SK-N-SH (cell line): ENCODE measurements around the gene KIF21B. TPM values are rescaled to one million over a fixed set of nuclear protein-coding genes. Genes with fewer than 3 reads are reported as not detected.

Source experiments
- CTCF ChIA-PET: fragments of 300-600, 350-600 bp; formaldehyde crosslinking; extraction: SDS; loops from one replicate; lab custom pipeline; 2021; lab: Yijun Ruan, JAX
- POLR2A ChIA-PET: fragments of 350-600 bp; sonication (Branson Sonifier 250); formaldehyde crosslinking; extraction: SDS; loops from one replicate; lab custom pipeline; 2020; ENCODE audit warnings: antibody characterized with exemption, inconsistent platforms; lab: Yijun Ruan, JAX
- DNase-seq: peaks from one replicate; pipeline ENCODE4 v3.0.0; 2012
- H2AFZ ChIP-seq: fragments of 200-600 bp; sonication (generic); 2 replicates; pipeline ENCODE4 v1.8.1; 2016; ENCODE audit warnings: antibody characterized with exemption, mild to moderate bottlenecking, low read depth
- H3F3A ChIP-seq: fragments of 200-600 bp; sonication (generic); replicated peaks from 2 replicates; pipeline ENCODE3; 2016; ENCODE audit warnings: antibody characterized with exemption, mild to moderate bottlenecking; ENCODE audit not compliant: insufficient read depth
- H3K27ac ChIP-seq, 2 experiments: fragments of 200-500 bp in 1 of 2; fragments of 200-600 bp in 1 of 2; sonication (Bioruptor generic) in 1 of 2; sonication (generic), shearing (Covaris generic) in 1 of 2; 2 replicates each; pipeline versions ENCODE4 v1.5.1 to v1.6.1; 2014 to 2016; ENCODE audit warnings: low read depth in 2 of 2, inconsistent platforms in 1 of 2, low read length in 1 of 2, mild to moderate bottlenecking in 1 of 2, mixed read lengths in 1 of 2
- H3K27me3 ChIP-seq: fragments of 200-600 bp; sonication (generic), shearing (Covaris generic); 2 replicates; pipeline ENCODE4 v1.6.1; 2016; ENCODE audit warnings: mixed run types; ENCODE audit not compliant: insufficient read depth
- H3K36me3 ChIP-seq, 2 experiments: fragments of 200-500 bp in 1 of 2; fragments of 200-600 bp in 1 of 2; sonication (Bioruptor generic) in 1 of 2; sonication (generic) in 1 of 2; replicated peaks in 1 of 2; 2 replicates each; pipeline versions ENCODE3 to v1.5.1; 2014 to 2016; ENCODE audit warnings: low read length in 1 of 2, mild to moderate bottlenecking in 1 of 2; ENCODE audit not compliant: insufficient read depth in 2 of 2, control insufficient read depth in 1 of 2
- H3K4me1 ChIP-seq, 2 experiments: fragments of 200-500 bp in 1 of 2; fragments of 200-600 bp in 1 of 2; sonication (Bioruptor generic) in 1 of 2; sonication (generic), shearing (Covaris generic) in 1 of 2; 2 replicates each; pipeline versions ENCODE4 v1.5.1 to v1.6.1; 2014 to 2016; ENCODE audit warnings: low read depth in 1 of 2, low read length in 1 of 2, mixed run types in 1 of 2; ENCODE audit not compliant: insufficient read depth in 2 of 2, control insufficient read depth in 1 of 2
- H3K4me2 ChIP-seq: fragments of 200-600 bp; sonication (generic), shearing (Covaris generic); 2 replicates; pipeline ENCODE4 v1.6.1; 2017; ENCODE audit warnings: mixed run types
- H3K4me3 ChIP-seq, 2 experiments: fragments of 200-500 bp in 1 of 2; fragments of 200-600 bp in 1 of 2; sonication (Bioruptor generic) in 1 of 2; sonication (generic), shearing (Covaris generic) in 1 of 2; 2 replicates each; pipeline versions ENCODE4 v1.5.1 to v1.8.1; 2014 to 2016; ENCODE audit warnings: low read depth in 2 of 2, inconsistent platforms in 1 of 2, low read length in 1 of 2, mild to moderate bottlenecking in 1 of 2, mixed read lengths in 1 of 2, moderate library complexity in 1 of 2
- H3K79me2 ChIP-seq: fragments of 200-600 bp; sonication (generic); 2 replicates; pipeline ENCODE4 v1.8.1; 2017; ENCODE audit warnings: mild to moderate bottlenecking; ENCODE audit not compliant: insufficient read depth
- H3K9ac ChIP-seq: fragments of 200-600 bp; sonication (generic); 2 replicates; pipeline ENCODE4 v1.6.1; 2017; ENCODE audit warnings: mixed run types
- H3K9me2 ChIP-seq: fragments of 200-600 bp; sonication (generic); 2 replicates; pipeline ENCODE4 v1.6.1; 2017; ENCODE audit warnings: mixed run types
- H3K9me3 ChIP-seq: fragments of 200-600 bp; sonication (generic); 2 replicates; pipeline ENCODE4 v1.6.1; 2017; ENCODE audit warnings: mixed run types, mild to moderate bottlenecking, moderate library complexity
- H4K20me1 ChIP-seq: fragments of 200-600 bp; sonication (generic); 2 replicates; pipeline ENCODE4 v1.6.1; 2017; ENCODE audit warnings: mild to moderate bottlenecking, mixed run types; ENCODE audit not compliant: insufficient read depth
- CHD2 ChIP-seq: fragments of 150-350 bp; IDR thresholded peaks from 2 replicates; pipeline ENCODE4 v1.6.1; 2018; ENCODE audit warnings: low read length; ENCODE audit not compliant: partially characterized antibody
- ELF1 ChIP-seq: IDR thresholded peaks from 2 replicates; pipeline ENCODE4 v1.4.0; 2012
- EZH2phosphoT487 ChIP-seq: fragments of 200-600 bp; sonication (generic); IDR thresholded peaks from 2 replicates; pipeline ENCODE4 v1.6.1; 2017; ENCODE audit warnings: low read depth, mixed run types, mild to moderate bottlenecking, antibody characterized with exemption, moderate library complexity, borderline replicate concordance
- GATA2 ChIP-seq: sonication (generic); formaldehyde crosslinking; IDR thresholded peaks from 2 replicates; pipeline ENCODE4 v1.5.0; 2020; ENCODE audit warnings: mild to moderate bottlenecking, missing genetic modification reagents
- JUND ChIP-seq: IDR thresholded peaks from 2 replicates; pipeline ENCODE4 v1.4.0; 2012
- MEF2A ChIP-seq: IDR thresholded peaks from 2 replicates; pipeline ENCODE4 v1.4.0; 2012; ENCODE audit warnings: low read depth, borderline replicate concordance
- MXI1 ChIP-seq: IDR thresholded peaks from 2 replicates; pipeline ENCODE4 v1.6.1; 2012; ENCODE audit warnings: mild to moderate bottlenecking, low read depth, low read length, improper control_type of control experiment
- NFIC ChIP-seq: IDR thresholded peaks from 2 replicates; pipeline ENCODE4 v1.4.0; 2012; ENCODE audit warnings: borderline replicate concordance
- POLR2AphosphoS5 ChIP-seq: IDR thresholded peaks from 2 replicates; pipeline ENCODE4 v1.6.1; 2012; ENCODE audit warnings: low read depth, low read length
- RFX5 ChIP-seq: IDR thresholded peaks from 2 replicates; pipeline ENCODE4 v1.6.1; 2012; ENCODE audit warnings: mild to moderate bottlenecking, improper control_type of control experiment, low read length
- RXRA ChIP-seq: IDR thresholded peaks from 2 replicates; pipeline ENCODE4 v1.4.0; 2012; ENCODE audit warnings: low read depth, mild to moderate bottlenecking, borderline replicate concordance
- SIN3A ChIP-seq: IDR thresholded peaks from 2 replicates; pipeline ENCODE4 v1.6.1; 2012; ENCODE audit warnings: low read depth, mild to moderate bottlenecking, low read length, moderate library complexity, borderline replicate concordance
- TAF1 ChIP-seq: IDR thresholded peaks from 2 replicates; pipeline ENCODE4 v1.6.1; 2012; ENCODE audit warnings: low read depth, mild to moderate bottlenecking, low read length, moderate library complexity, borderline replicate concordance
- TCF12 ChIP-seq: IDR thresholded peaks from 2 replicates; pipeline ENCODE4 v1.4.0; 2012
- TEAD4 ChIP-seq: IDR thresholded peaks from 2 replicates; pipeline ENCODE4 v1.4.0; 2012; ENCODE audit warnings: mild to moderate bottlenecking, borderline replicate concordance; ENCODE audit not compliant: insufficient read depth
- YY1 ChIP-seq: IDR thresholded peaks from 2 replicates; pipeline ENCODE4 v1.4.0; 2012; ENCODE audit warnings: low read depth, mild to moderate bottlenecking
- WGBS: methylation state at CpG from one replicate; pipeline ENCODE4 v1.1.6; 2017; ENCODE audit warnings: low lambda C conversion rate; 5-methylcytosine and 5-hydroxymethylcytosine counted together
- polyA plus RNA-seq, 3 experiments: library from polyadenylated mRNA; depleted of rRNA; stranded (reverse); fragments of >200 nt; gene quantifications; 2 replicates each; pipeline ENCODE4 v1.2.3, GENCODE V29; 2012
- TF ChIP-seq, protein P1 (sequence below): IDR thresholded peaks from 2 replicates; pipeline ENCODE4 v1.6.1; 2012; ENCODE audit warnings: mild to moderate bottlenecking, low read depth, low read length, moderate library complexity
- TF ChIP-seq, protein P2 (sequence below): IDR thresholded peaks from 2 replicates; pipeline ENCODE4 v1.4.0; 2012; ENCODE audit warnings: low read depth, borderline replicate concordance
- TF ChIP-seq, protein P3 (sequence below): fragments of 200-600 bp; sonication (generic); IDR thresholded peaks from 2 replicates; pipeline ENCODE4 v1.6.1; 2017; ENCODE audit warnings: antibody characterized with exemption, mild to moderate bottlenecking, moderate library complexity
- TF ChIP-seq, protein P4 (sequence below): fragments of 150-350 bp; IDR thresholded peaks from 2 replicates; pipeline ENCODE4 v1.6.1; 2017; ENCODE audit warnings: antibody characterized with exemption, low read length, low read depth, borderline replicate concordance
- TF ChIP-seq, protein P5 (sequence below): fragments of 150-350 bp; IDR thresholded peaks from 2 replicates; pipeline ENCODE4 v1.6.1; 2016; ENCODE audit warnings: mild to moderate bottlenecking, low read depth, low read length
- TF ChIP-seq, protein P6 (sequence below): IDR thresholded peaks from 2 replicates; pipeline ENCODE4 v1.4.0; 2012; ENCODE audit warnings: low read depth

KIF21B gene
- polyA plus RNA-seq, 1 of the 3 experiments (the other 2 are of a cell fraction), result 0.26 TPM

DNA sequence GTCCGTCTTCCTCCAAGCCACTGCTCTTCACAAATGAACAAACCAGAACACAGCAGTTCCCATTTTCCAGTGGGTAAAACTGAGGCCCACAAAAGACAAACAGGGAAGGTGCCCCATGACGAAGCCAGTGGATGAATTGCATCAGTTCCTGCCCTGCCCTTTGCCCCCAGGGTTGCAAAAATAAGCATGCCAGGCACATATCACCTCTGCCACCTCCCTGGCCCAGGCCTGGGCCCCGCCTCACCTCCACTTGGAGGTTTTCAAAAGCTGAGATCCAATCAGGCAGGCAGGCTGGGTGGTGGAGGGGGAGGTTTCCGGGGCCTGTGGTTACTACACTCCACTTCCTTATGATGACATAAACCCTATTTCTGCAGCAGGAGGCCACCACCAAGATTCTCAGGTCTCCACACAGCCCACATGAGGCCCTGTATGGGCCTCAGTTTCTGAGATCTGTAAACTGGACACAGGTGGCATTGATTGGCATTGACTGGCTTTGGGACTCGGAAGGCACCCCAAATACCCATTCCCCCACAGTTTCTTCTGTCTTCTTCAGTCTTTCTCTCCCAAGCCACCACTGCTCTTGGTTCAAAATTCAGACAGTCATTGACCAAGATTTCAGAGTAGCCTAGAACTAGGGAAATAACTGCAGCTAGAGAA is 4.1 kb downstream of the KIF21B start (continued):
- TF ChIP-seq, protein P1, sequence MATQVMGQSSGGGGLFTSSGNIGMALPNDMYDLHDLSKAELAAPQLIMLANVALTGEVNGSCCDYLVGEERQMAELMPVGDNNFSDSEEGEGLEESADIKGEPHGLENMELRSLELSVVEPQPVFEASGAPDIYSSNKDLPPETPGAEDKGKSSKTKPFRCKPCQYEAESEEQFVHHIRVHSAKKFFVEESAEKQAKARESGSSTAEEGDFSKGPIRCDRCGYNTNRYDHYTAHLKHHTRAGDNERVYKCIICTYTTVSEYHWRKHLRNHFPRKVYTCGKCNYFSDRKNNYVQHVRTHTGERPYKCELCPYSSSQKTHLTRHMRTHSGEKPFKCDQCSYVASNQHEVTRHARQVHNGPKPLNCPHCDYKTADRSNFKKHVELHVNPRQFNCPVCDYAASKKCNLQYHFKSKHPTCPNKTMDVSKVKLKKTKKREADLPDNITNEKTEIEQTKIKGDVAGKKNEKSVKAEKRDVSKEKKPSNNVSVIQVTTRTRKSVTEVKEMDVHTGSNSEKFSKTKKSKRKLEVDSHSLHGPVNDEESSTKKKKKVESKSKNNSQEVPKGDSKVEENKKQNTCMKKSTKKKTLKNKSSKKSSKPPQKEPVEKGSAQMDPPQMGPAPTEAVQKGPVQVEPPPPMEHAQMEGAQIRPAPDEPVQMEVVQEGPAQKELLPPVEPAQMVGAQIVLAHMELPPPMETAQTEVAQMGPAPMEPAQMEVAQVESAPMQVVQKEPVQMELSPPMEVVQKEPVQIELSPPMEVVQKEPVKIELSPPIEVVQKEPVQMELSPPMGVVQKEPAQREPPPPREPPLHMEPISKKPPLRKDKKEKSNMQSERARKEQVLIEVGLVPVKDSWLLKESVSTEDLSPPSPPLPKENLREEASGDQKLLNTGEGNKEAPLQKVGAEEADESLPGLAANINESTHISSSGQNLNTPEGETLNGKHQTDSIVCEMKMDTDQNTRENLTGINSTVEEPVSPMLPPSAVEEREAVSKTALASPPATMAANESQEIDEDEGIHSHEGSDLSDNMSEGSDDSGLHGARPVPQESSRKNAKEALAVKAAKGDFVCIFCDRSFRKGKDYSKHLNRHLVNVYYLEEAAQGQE, result no peak
- TF ChIP-seq MEF2A, result no peak
- TF ChIP-seq, all 33 proteins: peak for 0

DNA sequence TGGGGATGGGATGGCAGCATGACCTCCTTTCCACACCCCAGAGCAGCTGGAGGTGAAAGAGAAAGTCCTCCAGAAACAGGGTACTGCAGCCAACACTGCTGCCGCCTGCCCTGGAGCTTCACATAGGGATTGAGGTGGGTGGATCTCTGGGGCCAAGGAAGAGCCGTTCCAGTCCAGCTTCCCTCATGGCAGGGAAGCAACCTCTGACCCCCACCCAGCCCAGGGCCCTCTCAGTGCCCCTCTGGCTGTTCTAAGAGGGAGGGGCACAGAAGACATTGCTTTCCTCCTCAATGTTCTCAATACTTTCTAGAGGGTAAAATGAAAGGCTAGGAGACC is 5.7 kb downstream of the KIF21B start:
- Histone ChIP-seq H2AFZ (no peak overlapping the region), H3F3A (no peaks in the 10 kb centered on the region), H3K27ac (no peak overlapping the region), H3K4me3 (no peak overlapping the region), H3K9ac (no peak overlapping the region), H3K9me2 (no peaks in the 10 kb centered on the region), H3K9me3 (no peaks in the 10 kb centered on the region), H3K27me3 (no peaks in the 10 kb centered on the region), H3K36me3 (no peaks in the 10 kb centered on the region), H3K79me2 (no peaks in the 10 kb centered on the region; the same call in 1 of the 2 replicates), H4K20me1 (no peaks in the 10 kb centered on the region), H3K4me2 (no peak overlapping the region), H3K4me1 (peaks cover 10 to 38% of the 10 kb centered on the region in 2 experiments; a peak in 3 of 4 replicates)
- ChIA-PET CTCF (interaction anchor here (1.7 to 6.2 kb wide), 3 partner anchors 8 to 96 kb away, joined by 6 to 40 read pairs (median 11); no protein-coding TSS in a partner anchor), POLR2A (no interaction called here)
- WGBS, result 100% methylated on average over 1 of the region's 2 CpGs
- TF ChIP-seq, protein P2, sequence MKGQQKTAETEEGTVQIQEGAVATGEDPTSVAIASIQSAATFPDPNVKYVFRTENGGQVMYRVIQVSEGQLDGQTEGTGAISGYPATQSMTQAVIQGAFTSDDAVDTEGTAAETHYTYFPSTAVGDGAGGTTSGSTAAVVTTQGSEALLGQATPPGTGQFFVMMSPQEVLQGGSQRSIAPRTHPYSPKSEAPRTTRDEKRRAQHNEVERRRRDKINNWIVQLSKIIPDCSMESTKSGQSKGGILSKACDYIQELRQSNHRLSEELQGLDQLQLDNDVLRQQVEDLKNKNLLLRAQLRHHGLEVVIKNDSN, result no peak
- TF ChIP-seq, protein P3, sequence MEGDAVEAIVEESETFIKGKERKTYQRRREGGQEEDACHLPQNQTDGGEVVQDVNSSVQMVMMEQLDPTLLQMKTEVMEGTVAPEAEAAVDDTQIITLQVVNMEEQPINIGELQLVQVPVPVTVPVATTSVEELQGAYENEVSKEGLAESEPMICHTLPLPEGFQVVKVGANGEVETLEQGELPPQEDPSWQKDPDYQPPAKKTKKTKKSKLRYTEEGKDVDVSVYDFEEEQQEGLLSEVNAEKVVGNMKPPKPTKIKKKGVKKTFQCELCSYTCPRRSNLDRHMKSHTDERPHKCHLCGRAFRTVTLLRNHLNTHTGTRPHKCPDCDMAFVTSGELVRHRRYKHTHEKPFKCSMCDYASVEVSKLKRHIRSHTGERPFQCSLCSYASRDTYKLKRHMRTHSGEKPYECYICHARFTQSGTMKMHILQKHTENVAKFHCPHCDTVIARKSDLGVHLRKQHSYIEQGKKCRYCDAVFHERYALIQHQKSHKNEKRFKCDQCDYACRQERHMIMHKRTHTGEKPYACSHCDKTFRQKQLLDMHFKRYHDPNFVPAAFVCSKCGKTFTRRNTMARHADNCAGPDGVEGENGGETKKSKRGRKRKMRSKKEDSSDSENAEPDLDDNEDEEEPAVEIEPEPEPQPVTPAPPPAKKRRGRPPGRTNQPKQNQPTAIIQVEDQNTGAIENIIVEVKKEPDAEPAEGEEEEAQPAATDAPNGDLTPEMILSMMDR, result no peak
- TF ChIP-seq GATA2 (CRISPR knock-in tag) (no peak), TCF12 (no peak), NFIC (no peak), RXRA (no peak), SIN3A (no peak), ELF1 (no peak), EZH2phosphoT487 (no peak), MXI1 (no peak), TEAD4 (no peak), RFX5 (no peak), YY1 (no peak), POLR2AphosphoS5 (no peak), JUND (no peak), CHD2 (no peak), TAF1 (no peak)
- TF ChIP-seq, protein P4, sequence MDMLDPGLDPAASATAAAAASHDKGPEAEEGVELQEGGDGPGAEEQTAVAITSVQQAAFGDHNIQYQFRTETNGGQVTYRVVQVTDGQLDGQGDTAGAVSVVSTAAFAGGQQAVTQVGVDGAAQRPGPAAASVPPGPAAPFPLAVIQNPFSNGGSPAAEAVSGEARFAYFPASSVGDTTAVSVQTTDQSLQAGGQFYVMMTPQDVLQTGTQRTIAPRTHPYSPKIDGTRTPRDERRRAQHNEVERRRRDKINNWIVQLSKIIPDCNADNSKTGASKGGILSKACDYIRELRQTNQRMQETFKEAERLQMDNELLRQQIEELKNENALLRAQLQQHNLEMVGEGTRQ, result no peak
- TF ChIP-seq, protein P5, sequence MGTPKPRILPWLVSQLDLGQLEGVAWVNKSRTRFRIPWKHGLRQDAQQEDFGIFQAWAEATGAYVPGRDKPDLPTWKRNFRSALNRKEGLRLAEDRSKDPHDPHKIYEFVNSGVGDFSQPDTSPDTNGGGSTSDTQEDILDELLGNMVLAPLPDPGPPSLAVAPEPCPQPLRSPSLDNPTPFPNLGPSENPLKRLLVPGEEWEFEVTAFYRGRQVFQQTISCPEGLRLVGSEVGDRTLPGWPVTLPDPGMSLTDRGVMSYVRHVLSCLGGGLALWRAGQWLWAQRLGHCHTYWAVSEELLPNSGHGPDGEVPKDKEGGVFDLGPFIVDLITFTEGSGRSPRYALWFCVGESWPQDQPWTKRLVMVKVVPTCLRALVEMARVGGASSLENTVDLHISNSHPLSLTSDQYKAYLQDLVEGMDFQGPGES, result no peak
- TF ChIP-seq, protein P6, sequence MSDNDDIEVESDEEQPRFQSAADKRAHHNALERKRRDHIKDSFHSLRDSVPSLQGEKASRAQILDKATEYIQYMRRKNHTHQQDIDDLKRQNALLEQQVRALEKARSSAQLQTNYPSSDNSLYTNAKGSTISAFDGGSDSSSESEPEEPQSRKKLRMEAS, result no peak
- DNase-seq, result no peak
